ENCODE results near the gene AXIN1.
"Not testable (repeated sequence)": the region's sequence is repeated elsewhere in the genome, so short reads cannot be mapped to it uniquely, and the experiment has no call there.

Gene AXIN1

DNA sequence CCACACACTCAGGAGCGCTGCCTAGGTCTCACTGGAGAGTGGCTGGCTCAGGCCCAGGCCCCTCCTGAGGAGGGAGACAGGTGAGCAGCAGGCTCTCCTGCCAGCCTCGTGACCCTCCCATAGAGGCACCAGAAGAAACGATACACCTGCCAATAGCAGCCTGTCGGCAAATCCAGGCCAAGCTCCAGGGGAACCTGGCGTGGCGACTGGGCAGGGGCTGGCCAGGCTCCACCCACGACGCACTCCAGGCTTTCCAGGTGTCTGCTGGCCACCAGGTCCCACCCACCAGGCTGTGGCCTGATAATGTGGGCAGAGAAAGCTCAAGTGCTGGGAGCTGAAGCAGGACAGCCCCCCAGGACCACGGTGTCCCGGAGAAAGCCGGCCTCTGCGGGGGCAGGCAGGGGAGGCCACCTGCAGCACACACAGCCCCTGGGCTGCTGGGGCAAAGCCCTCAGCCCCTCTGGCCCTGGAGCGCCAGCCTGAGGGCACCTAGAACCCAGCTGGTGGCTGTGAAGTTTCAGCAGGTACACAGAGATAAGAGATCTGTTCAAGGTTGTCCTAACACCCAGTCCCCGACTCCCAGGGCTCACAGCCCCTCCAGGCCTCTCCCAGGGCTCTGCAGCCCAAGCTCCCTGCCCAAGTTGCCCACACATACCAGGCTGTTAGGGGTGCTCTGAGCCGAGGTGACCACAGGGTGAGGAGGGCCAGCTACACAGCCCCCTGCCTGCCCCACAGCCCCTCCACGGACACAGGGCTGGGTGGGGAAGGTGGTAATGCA, 26.8 kb upstream of the AXIN1 start:
- no peak overlapping the region for H3K9ac ChIP-seq (ENCODE audit: low read length)
- H3K36me3 ChIP-seq (ENCODE audit: control insufficient read depth, low read depth, low read length): peaks cover 24% of the 10 kb centered on the region
- no peak overlapping the region for H3K4me3 ChIP-seq (ENCODE audit: low read length)

DNA sequence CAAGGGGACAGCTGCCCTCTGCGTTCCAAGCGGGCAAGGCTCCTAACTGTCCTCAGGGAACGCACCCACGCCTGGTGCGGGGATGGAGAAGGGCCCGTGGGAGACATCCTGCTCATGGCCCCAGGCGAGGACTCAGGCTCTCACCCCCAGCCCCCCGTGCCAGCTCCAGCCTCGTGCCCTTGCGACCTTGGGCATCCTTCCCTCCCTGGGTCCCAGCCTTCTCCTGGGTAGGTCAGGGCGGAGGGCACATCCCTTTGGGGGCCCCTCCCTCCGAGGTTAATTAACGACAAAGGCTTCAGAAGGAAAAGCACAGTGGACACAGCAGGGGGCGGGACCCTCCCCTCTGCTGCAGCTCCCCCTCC, 26.3 kb upstream of the AXIN1 start:
- Histone ChIP-seq H3K9ac (ENCODE audit: low read length) (no peak overlapping the region), H3K27me3 (ENCODE audit: control insufficient read depth, insufficient read depth, low read length) (no peaks in the 10 kb centered on the region), H3K9me3 (ENCODE audit: control insufficient read depth, low read depth, low read length) (no peaks in the 10 kb centered on the region), H3K4me3 (ENCODE audit: low read length) (no peak overlapping the region), H3K36me3 (ENCODE audit: control insufficient read depth, low read depth, low read length) (peaks cover 28% of the 10 kb centered on the region), H3K27ac (ENCODE audit: low read length) (no peak overlapping the region), H3K4me1 (ENCODE audit: control insufficient read depth, low read depth, low read length) (peaks cover 7% of the 10 kb centered on the region)

More for the DNA sequence above, 26.8 kb upstream of the AXIN1 start:
- H3K27me3 ChIP-seq (ENCODE audit: control insufficient read depth, insufficient read depth, low read length): no peaks in the 10 kb centered on the region
- H3K27ac ChIP-seq (ENCODE audit: low read length): no peak overlapping the region
- peaks cover 12% of the 10 kb centered on the region for H3K4me1 ChIP-seq (ENCODE audit: control insufficient read depth, low read depth, low read length)
- H3K9me3 ChIP-seq (ENCODE audit: control insufficient read depth, low read depth, low read length): no peaks in the 10 kb centered on the region

DNA sequence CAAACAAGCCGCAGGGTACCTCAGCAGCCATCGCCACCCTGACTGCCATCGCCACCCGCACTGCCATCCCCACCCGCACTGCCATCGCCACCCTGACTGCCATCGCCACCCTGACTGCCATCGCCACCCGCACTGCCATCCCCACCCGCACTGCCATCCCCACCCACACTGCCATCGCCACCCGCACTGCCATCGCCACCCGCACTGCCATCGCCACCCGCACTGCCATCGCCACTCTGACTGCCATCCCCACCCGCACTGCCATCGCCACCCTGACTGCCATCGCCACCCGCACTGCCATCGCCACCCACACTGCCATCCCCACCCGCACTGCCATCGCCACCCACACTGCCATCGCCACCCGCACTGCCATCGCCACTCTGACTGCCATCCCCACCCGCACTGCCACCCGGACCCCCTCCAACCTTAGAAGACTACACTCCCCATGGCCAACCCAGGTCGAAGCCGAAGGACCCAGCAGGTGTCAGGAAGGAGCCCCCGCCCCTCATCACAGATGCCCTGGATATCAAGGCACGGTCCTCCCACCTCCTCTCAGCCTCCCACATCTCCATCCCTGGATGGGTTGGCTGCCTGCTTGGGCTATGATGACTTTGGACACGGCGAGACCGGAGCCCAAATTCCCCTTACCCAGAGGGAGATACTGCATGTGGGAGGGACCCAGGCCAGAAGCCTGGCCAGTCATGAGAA, 25.7 kb upstream of the AXIN1 start:
- not testable (repeated sequence) for H3K9ac ChIP-seq (ENCODE audit: low read length); H3K27ac ChIP-seq (ENCODE audit: low read length); H3K27me3 ChIP-seq (ENCODE audit: control insufficient read depth, insufficient read depth, low read length); H3K9me3 ChIP-seq (ENCODE audit: control insufficient read depth, low read depth, low read length); H3K4me3 ChIP-seq (ENCODE audit: low read length); H3K4me1 ChIP-seq (ENCODE audit: control insufficient read depth, low read depth, low read length)
- H3K36me3 ChIP-seq (ENCODE audit: control insufficient read depth, low read depth, low read length): peaks cover 31% of the 10 kb centered on the region

DNA sequence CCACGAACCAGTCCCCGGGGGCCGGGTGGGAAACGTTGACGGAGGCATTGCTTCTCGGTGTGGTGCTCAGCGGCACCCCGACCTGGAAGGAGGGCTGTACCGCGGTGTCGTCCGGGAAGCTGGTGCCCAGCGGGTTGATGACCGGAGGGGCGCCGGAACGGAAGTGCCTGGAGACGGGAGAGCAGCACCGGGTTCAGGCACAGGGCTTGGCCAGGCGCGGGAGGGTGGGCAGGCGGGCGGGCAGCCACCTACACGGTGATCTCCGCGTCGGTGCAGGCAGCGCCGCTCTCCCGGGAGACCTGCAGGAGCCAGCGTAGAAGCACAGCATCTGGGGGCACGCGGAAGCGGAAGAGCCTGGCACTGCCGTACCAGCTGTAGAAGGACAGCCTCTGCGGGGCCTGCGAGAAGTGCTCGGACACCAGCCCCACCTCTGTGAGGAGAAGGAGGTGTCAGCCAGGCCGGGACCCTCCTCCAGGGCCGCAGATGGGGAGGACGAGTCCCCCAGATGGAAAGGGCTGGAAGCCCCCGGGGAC, 25.0 kb upstream of the AXIN1 start:
- no peaks in the 10 kb centered on the region for H3K9me3 ChIP-seq (ENCODE audit: control insufficient read depth, low read depth, low read length)
- H3K27ac ChIP-seq (ENCODE audit: low read length): no peak overlapping the region
- H3K27me3 ChIP-seq (ENCODE audit: control insufficient read depth, insufficient read depth, low read length): no peaks in the 10 kb centered on the region
- H3K9ac ChIP-seq (ENCODE audit: low read length): no peak overlapping the region
- no peaks in the 10 kb centered on the region for H3K4me1 ChIP-seq (ENCODE audit: control insufficient read depth, low read depth, low read length)
- H3K36me3 ChIP-seq (ENCODE audit: control insufficient read depth, low read depth, low read length): peaks cover 35% of the 10 kb centered on the region
- H3K4me3 ChIP-seq (ENCODE audit: low read length): no peak overlapping the region

DNA sequence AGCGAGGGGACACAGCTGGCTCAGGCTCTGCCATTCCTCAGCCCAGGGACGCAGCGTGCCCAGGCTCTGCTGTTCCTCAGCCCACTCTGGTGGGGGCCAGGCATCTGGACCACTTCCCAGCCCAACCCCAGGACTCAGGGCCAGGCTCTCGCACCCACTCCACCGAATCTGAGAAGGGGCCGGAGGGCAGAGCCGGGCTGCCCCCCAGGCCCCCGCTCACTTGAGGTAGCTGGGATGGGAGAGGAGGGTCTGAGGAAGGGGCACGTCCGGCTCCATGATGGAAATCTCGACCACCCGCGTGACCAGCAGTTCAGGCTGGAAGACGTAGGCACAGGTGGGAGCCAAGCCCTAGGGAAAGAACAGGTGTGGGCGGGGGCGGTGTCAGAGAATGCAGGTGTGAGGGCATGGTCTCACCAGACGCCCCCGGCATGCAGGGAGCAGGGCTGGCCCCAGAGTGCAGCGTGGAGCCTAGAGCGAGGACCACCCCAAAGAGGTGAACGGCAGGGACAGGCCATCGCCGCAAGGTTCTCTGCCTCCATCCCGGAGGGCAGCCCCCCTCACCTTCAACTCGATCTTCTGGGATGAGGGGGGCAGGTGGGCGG, 24.4 kb upstream of the AXIN1 start:
- Histone ChIP-seq H3K4me3 (ENCODE audit: low read length) (no peak overlapping the region), H3K36me3 (ENCODE audit: control insufficient read depth, low read depth, low read length) (peaks cover 38% of the 10 kb centered on the region), H3K4me1 (ENCODE audit: control insufficient read depth, low read depth, low read length) (no peaks in the 10 kb centered on the region)

DNA sequence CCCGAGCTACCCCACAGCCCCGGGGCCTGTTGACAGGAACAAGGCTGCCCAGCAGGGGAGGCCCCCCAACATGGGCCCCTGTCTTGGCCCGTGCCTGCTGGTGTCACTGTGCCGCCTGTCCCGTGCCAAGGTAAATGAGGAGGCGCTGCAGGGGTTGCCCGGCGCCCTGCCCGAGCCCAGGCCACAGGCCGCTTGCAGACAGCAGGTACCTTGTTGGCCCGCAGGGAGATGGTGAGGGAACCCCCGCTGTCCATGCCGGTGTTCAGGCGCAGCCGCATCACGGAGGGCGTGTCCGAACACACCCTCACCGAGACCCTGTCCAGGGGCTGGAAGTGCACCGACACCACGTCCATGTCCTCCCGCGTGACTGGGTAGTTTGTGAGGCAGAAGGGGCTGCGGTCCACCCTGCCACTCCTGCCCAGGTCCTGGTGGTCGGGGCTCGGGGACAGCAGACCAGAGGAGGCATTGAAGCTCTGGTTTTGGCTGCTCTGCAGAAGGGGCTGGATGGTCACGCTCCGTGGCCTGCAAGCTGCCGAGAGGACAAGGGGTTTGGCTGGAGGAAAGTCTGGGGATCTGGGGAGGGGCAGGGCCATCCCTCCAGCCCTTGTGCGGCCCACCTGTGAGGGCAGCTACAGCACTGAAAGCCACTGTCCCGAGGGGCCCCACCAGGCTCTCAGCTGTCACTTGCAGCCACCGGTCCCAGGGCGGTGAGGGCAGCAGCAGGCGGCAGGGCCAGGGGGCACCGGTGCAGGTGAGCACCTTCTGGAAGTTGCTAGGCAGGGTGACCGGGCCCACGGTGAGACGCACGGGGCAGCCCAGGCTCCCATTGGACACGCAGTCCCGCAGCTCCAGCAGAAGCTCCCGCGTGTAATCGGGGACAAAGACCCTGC, 23.6 kb upstream of the AXIN1 start:
- H3K27me3 ChIP-seq (ENCODE audit: control insufficient read depth, insufficient read depth, low read length): no peaks in the 10 kb centered on the region
- no peak overlapping the region for H3K9ac ChIP-seq (ENCODE audit: low read length)
- no peaks in the 10 kb centered on the region for H3K4me1 ChIP-seq (ENCODE audit: control insufficient read depth, low read depth, low read length)
- H3K27ac ChIP-seq (ENCODE audit: low read length): no peak overlapping the region
- no peak overlapping the region for H3K4me3 ChIP-seq (ENCODE audit: low read length)
- H3K9me3 ChIP-seq (ENCODE audit: control insufficient read depth, low read depth, low read length): no peaks in the 10 kb centered on the region
- H3K36me3 ChIP-seq (ENCODE audit: control insufficient read depth, low read depth, low read length): peaks cover 44% of the 10 kb centered on the region

More for the DNA sequence above, 24.4 kb upstream of the AXIN1 start:
- H3K27ac ChIP-seq (ENCODE audit: low read length): no peak overlapping the region
- no peaks in the 10 kb centered on the region for H3K27me3 ChIP-seq (ENCODE audit: control insufficient read depth, insufficient read depth, low read length)
- H3K9ac ChIP-seq (ENCODE audit: low read length): no peak overlapping the region
- no peaks in the 10 kb centered on the region for H3K9me3 ChIP-seq (ENCODE audit: control insufficient read depth, low read depth, low read length)

DNA sequence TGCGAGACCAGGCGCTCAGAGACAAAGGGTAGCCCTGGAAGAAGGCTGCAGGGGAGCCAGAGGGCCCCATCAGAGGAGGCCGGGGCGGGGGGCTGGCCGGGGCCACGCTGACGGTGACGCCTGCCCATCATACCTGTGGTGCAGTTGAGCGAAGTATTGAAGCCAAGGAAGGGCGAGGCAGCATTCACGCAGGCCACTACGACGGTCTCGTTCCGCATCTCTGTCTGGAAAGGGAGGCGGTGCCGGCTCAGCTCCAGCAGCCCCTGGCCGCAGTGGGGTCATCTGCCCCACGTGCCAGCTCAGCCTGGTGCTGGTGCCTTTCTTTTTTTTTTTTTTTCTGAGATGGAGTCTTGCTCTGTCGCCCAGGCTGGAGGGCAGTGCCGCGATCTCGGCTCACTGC, 22.7 kb upstream of the AXIN1 start:
- Histone ChIP-seq H3K27ac (ENCODE audit: low read length) (no peak overlapping the region), H3K4me1 (ENCODE audit: control insufficient read depth, low read depth, low read length) (no peaks in the 10 kb centered on the region), H3K9me3 (ENCODE audit: control insufficient read depth, low read depth, low read length) (no peaks in the 10 kb centered on the region), H3K27me3 (ENCODE audit: control insufficient read depth, insufficient read depth, low read length) (no peaks in the 10 kb centered on the region), H3K9ac (ENCODE audit: low read length) (no peak overlapping the region), H3K36me3 (ENCODE audit: control insufficient read depth, low read depth, low read length) (peaks cover 44% of the 10 kb centered on the region), H3K4me3 (ENCODE audit: low read length) (no peak overlapping the region)

DNA sequence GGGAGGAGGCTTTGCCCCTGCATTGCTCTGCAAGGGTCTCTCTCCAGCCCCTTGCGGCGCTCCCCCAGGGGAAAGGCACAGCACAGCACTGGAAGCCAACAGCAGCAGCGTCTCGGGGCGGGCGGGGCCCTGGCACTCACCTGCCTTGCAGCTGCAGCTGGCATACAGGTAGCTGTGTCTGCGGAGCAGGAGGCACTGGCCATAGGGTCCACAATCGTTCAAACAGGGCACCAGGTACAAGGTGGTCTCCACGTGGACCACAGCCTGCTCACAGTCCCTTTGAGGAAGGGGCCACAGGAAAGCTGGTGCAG, 22.0 kb upstream of the AXIN1 start:
- H3K9me3 ChIP-seq (ENCODE audit: control insufficient read depth, low read depth, low read length): no peaks in the 10 kb centered on the region
- H3K4me3 ChIP-seq (ENCODE audit: low read length): no peak overlapping the region
- no peak overlapping the region for H3K27ac ChIP-seq (ENCODE audit: low read length)
- H3K4me1 ChIP-seq (ENCODE audit: control insufficient read depth, low read depth, low read length): no peaks in the 10 kb centered on the region
- no peak overlapping the region for H3K9ac ChIP-seq (ENCODE audit: low read length)
- H3K36me3 ChIP-seq (ENCODE audit: control insufficient read depth, low read depth, low read length): peaks cover 44% of the 10 kb centered on the region
- H3K27me3 ChIP-seq (ENCODE audit: control insufficient read depth, insufficient read depth, low read length): no peaks in the 10 kb centered on the region

DNA sequence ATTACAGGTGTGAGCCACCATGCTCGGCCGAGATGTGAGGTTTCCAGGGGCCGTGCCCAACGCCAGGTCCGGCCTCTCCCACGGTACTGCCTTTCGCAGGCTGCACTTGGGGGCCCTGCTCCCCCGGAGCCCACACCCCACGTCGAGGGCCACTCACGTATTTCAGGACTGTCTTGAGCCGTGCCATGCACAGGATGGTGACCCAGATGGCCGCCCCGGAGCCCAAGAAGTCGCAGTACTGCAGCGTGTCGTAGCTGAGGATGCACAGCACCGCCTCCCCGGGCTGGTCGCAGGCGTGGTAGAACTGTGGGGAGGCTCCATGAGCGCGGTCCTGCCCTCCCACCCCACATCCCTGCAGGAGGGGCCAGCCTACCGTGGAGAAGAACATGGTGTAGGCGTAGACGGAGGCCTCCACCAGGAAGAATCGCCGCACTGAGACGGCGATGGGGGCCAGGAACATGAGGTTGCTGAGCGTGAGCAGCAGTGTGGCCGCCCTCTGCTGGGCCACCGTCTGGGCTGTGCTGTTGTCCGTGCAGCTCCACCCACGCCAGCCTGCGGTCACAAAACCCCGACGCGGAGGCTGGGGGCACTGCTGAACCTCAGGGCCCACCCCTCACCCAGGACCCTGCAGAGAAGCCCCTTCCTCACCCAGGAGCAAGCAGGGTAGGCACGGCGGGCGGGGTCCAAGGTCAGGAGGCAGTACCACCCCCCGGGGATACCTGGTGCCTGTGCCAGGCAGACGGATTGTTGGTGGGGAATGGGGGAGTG, 21.5 kb upstream of the AXIN1 start:
- no peaks in the 10 kb centered on the region for H3K27me3 ChIP-seq (ENCODE audit: control insufficient read depth, insufficient read depth, low read length)
- peaks cover 45% of the 10 kb centered on the region for H3K36me3 ChIP-seq (ENCODE audit: control insufficient read depth, low read depth, low read length)
- no peaks in the 10 kb centered on the region for H3K4me1 ChIP-seq (ENCODE audit: control insufficient read depth, low read depth, low read length)
- H3K9ac ChIP-seq (ENCODE audit: low read length): no peak overlapping the region
- H3K4me3 ChIP-seq (ENCODE audit: low read length): no peak overlapping the region
- H3K27ac ChIP-seq (ENCODE audit: low read length): no peak overlapping the region
- H3K9me3 ChIP-seq (ENCODE audit: control insufficient read depth, low read depth, low read length): no peaks in the 10 kb centered on the region

DNA sequence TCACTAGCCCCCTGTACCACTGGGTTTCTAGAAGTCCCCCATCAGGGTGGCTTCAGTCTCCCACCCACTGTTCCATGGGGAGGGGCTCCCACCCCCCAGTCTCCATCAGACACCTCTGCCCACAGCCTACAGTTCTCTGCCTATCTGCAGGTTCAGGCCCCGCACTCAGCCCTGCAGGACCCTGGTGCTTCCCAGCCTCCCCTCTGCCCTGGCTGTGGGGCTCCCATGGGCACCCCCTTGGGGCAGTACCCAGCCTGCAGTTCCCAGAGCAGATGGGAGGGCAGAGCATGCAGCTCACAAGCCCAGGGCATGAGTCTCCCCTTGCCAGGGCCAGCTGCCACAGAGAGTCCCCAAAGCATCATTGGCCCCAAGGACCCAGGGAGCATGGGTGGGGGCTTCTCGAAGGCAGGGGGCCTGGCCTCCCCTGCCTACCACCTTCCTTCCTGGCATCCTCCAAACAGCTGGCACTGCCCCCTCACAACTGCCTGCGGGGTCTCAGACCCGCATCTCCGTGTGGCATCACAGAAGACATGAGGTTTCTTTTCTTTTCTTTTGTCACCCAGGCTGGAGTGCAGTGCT, 20.6 kb upstream of the AXIN1 start:
- H3K4me3 ChIP-seq (ENCODE audit: low read length): no peak overlapping the region
- no peak overlapping the region for H3K27ac ChIP-seq (ENCODE audit: low read length)
- no peak overlapping the region for H3K9ac ChIP-seq (ENCODE audit: low read length)
- no peaks in the 10 kb centered on the region for H3K9me3 ChIP-seq (ENCODE audit: control insufficient read depth, low read depth, low read length)
- no peaks in the 10 kb centered on the region for H3K27me3 ChIP-seq (ENCODE audit: control insufficient read depth, insufficient read depth, low read length)
- no peaks in the 10 kb centered on the region for H3K4me1 ChIP-seq (ENCODE audit: control insufficient read depth, low read depth, low read length)
- peaks cover 54% of the 10 kb centered on the region for H3K36me3 ChIP-seq (ENCODE audit: control insufficient read depth, low read depth, low read length)
